ENCODE data around the gene RRM2.

DNA sequence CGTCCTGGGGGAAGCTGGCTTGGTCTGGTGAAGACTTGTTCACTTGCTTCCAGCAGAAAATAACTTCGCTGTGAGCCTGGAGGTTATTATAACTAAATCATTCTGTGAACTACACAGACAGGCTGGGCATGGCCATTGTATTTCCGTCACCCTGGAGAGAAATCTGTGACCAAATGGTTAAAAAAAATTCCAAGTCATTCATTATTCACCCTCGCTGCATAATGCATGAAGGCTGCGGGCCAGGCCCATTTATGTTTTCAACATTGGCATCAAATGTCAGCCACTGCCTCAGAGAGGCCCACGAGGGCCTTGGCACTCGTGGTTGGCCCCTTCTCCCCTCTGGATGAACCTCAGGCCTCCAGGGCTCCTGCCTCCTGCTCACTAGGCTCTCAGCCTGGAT lies 57.7 kb downstream of the RRM2 start:
- TF ChIP-seq, protein P1, sequence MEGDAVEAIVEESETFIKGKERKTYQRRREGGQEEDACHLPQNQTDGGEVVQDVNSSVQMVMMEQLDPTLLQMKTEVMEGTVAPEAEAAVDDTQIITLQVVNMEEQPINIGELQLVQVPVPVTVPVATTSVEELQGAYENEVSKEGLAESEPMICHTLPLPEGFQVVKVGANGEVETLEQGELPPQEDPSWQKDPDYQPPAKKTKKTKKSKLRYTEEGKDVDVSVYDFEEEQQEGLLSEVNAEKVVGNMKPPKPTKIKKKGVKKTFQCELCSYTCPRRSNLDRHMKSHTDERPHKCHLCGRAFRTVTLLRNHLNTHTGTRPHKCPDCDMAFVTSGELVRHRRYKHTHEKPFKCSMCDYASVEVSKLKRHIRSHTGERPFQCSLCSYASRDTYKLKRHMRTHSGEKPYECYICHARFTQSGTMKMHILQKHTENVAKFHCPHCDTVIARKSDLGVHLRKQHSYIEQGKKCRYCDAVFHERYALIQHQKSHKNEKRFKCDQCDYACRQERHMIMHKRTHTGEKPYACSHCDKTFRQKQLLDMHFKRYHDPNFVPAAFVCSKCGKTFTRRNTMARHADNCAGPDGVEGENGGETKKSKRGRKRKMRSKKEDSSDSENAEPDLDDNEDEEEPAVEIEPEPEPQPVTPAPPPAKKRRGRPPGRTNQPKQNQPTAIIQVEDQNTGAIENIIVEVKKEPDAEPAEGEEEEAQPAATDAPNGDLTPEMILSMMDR (IDR thresholded peaks at IDR 0.05; ENCODE audit: low read length) = no peak
- no peak for TF ChIP-seq EZH2 (optimal IDR thresholded peaks at IDR 0.05; ENCODE audit: low read depth, low read length)

Measured in MM.1S (cell line).